Measurements from ENCODE around the gene CCDC171. TPM values are rescaled to one million over a fixed set of nuclear protein-coding genes. Genes with fewer than 3 reads are reported as not detected.

The CCDC171 gene
- total and polyA plus RNA-seq, 2 donors from 2014 or later: 1.2 to 5.1 TPM

GRCh38 chr9:15711931-15712330 lies 159.1 kb downstream of the CCDC171 start:
- Histone ChIP-seq H3K27me3 (ENCODE audit: control insufficient read depth, insufficient read depth, low read length) (no peaks in the 10 kb centered on the region), H3K9ac (ENCODE audit: low read length in 3 of 3) (no peak overlapping the region), H3K36me3 (ENCODE audit: control insufficient read depth in 2 of 3, insufficient read depth in 3 of 3, low read length in 3 of 3) (no peaks in the 10 kb centered on the region), H3K4me1 (ENCODE audit: control insufficient read depth in 2 of 3, insufficient read depth in 2 of 3, low read depth in 1 of 3, low read length in 3 of 3) (no peaks in the 10 kb centered on the region), H3K9me3 (ENCODE audit: control insufficient read depth in 2 of 3, insufficient read depth in 1 of 3, low read length in 3 of 3) (no peaks in the 10 kb centered on the region), H3K4me3 (ENCODE audit: low read length in 3 of 3) (no peak overlapping the region), H3K27ac (ENCODE audit: low read depth in 2 of 2, low read length in 2 of 2) (no peak overlapping the region)
- TF ChIP-seq CTCF (IDR thresholded peaks at IDR 0.05; ENCODE audit: borderline replicate concordance, extremely low read depth, insufficient read depth): no peak
- FAIRE-seq: no peak
- DNase-seq: no peak
- intact Hi-C loops (cut with DNase I): no loop called here

- intact Hi-C loops (cut with DNase I): no loop called here
- Histone ChIP-seq H3K36me3 (ENCODE audit: control insufficient read depth in 2 of 3, insufficient read depth in 3 of 3, low read length in 3 of 3) (no peaks in the 10 kb centered on the region), H3K4me3 (ENCODE audit: low read length in 3 of 3) (no peak overlapping the region), H3K4me1 (ENCODE audit: control insufficient read depth in 2 of 3, insufficient read depth in 2 of 3, low read depth in 1 of 3, low read length in 3 of 3) (no peaks in the 10 kb centered on the region), H3K9ac (ENCODE audit: low read length in 3 of 3) (no peak overlapping the region), H3K9me3 (ENCODE audit: control insufficient read depth in 2 of 3, insufficient read depth in 1 of 3, low read length in 3 of 3) (no peaks in the 10 kb centered on the region), H3K27me3 (ENCODE audit: control insufficient read depth, insufficient read depth, low read length) (no peaks in the 10 kb centered on the region), H3K27ac (ENCODE audit: low read depth in 2 of 2, low read length in 2 of 2) (no peak overlapping the region)
- no peak for TF ChIP-seq CTCF (IDR thresholded peaks at IDR 0.05; ENCODE audit: borderline replicate concordance, extremely low read depth, insufficient read depth)
- DNase-seq: no peak
- FAIRE-seq: no peak
Measured at GRCh38 chr9:15714746-15715145, 161.9 kb downstream of the CCDC171 start.

DNA sequence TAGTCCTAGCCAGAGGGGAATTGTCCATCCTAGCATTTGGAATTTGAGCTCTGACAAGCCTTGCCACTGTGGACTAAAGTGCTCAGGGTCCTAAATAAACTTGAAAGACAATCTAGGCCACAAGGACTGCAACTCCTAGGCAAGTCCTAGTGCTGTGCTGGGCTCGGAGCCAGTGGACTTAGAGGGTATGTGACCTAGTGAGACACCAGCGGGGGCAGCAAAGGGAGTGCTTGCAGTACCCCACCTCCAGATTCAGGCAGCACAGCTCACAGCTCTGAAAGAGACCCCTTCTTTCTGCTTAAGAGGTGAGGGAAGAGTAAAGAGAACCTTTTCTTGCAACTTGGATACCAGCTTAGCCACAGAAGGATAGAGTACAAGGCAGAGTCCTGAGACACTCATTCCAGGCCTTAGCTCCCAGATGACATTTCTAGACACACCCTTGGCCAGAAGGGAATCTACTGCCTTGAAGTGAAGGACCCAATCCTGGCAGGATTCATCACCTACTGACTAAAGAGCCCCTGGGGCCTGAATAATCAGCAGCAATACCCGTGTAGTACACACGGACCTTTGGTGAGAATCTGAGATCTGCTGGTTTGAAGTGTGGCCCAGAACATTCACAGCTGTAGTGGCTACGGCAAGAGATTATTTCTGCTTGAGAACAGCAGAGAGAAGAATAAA lies 164.6 kb downstream of the CCDC171 start:
- H3K4me1 ChIP-seq (ENCODE audit: control insufficient read depth in 2 of 3, insufficient read depth in 2 of 3, low read depth in 1 of 3, low read length in 3 of 3): no peaks in the 10 kb centered on the region
- no peaks in the 10 kb centered on the region for H3K9me3 ChIP-seq (ENCODE audit: control insufficient read depth in 2 of 3, insufficient read depth in 1 of 3, low read length in 3 of 3)
- no peak for FAIRE-seq
- no peak for DNase-seq
- H3K36me3 ChIP-seq (ENCODE audit: control insufficient read depth in 2 of 3, insufficient read depth in 3 of 3, low read length in 3 of 3): no peaks in the 10 kb centered on the region
- H3K27me3 ChIP-seq (ENCODE audit: control insufficient read depth, insufficient read depth, low read length): no peaks in the 10 kb centered on the region
- no peak overlapping the region for H3K9ac ChIP-seq (ENCODE audit: low read length in 3 of 3)
- no peak for TF ChIP-seq CTCF (IDR thresholded peaks at IDR 0.05; ENCODE audit: borderline replicate concordance, extremely low read depth, insufficient read depth)
- no peak overlapping the region for H3K27ac ChIP-seq (ENCODE audit: low read depth in 2 of 2, low read length in 2 of 2)
- intact Hi-C loops (cut with DNase I): no loop called here
- no peak overlapping the region for H3K4me3 ChIP-seq (ENCODE audit: low read length in 3 of 3)

DNA sequence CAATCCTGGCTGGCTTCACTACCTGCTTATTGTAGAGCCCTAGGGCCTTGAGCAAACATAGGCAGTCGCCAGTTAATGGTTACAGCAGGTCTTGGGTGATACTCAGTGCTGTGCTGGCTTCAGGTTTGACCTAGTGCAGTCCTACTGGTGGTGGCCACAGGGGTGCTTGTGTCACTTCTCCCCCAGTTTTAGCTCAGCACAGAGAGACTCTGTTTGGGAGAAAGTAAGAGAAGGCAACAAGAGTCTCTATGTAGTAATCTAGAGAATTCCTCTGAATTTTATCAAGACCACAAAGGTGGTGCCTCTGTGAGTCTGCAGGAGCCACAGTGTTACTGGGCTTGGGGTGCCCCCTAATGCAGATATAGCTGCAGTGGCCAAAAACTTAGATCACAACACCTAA lies 165.6 kb downstream of the CCDC171 start:
- Histone ChIP-seq H3K4me1 (ENCODE audit: control insufficient read depth in 2 of 3, insufficient read depth in 2 of 3, low read depth in 1 of 3, low read length in 3 of 3) (no peaks in the 10 kb centered on the region), H3K36me3 (ENCODE audit: control insufficient read depth in 2 of 3, insufficient read depth in 3 of 3, low read length in 3 of 3) (no peaks in the 10 kb centered on the region), H3K4me3 (ENCODE audit: low read length in 3 of 3) (no peak overlapping the region), H3K27me3 (ENCODE audit: control insufficient read depth, insufficient read depth, low read length) (no peaks in the 10 kb centered on the region), H3K9ac (ENCODE audit: low read length in 3 of 3) (no peak overlapping the region), H3K9me3 (ENCODE audit: control insufficient read depth in 2 of 3, insufficient read depth in 1 of 3, low read length in 3 of 3) (no peaks in the 10 kb centered on the region), H3K27ac (ENCODE audit: low read depth in 2 of 2, low read length in 2 of 2) (no peak overlapping the region)
- FAIRE-seq (no peak), DNase-seq (no peak)
- no peak for TF ChIP-seq CTCF (IDR thresholded peaks at IDR 0.05; ENCODE audit: borderline replicate concordance, extremely low read depth, insufficient read depth)
- intact Hi-C loops (cut with DNase I): no loop called here

All from kidney (tissue), 14 donors.